Smooth muscle cell (in vitro differentiated cells): ENCODE data around the gene ECHS1. TPM values are rescaled to one million over a fixed set of nuclear protein-coding genes. Genes with fewer than 3 reads are reported as not detected.

Experiments
- DNase-seq: peaks from one replicate; lab custom pipeline; 2025; ENCODE audit not compliant: unreplicated experiment; lab: John Stamatoyannopoulos, UW
- H2AFZ ChIP-seq: fragments of 200-600 bp; sonication (generic); 2 replicates; pipeline ENCODE4 v1.6.0; 2016; ENCODE audit warnings: antibody characterized with exemption, low read depth, mild to moderate bottlenecking
- H3F3A ChIP-seq: fragments of 200-600 bp; sonication (generic); 2 replicates; pipeline ENCODE4 v1.6.0; 2017; ENCODE audit warnings: antibody characterized with exemption, low read depth
- H3K27ac ChIP-seq: fragments of 200-600 bp; sonication (generic); 2 replicates; pipeline ENCODE4 v1.5.1; 2016; ENCODE audit warnings: low read depth, mild to moderate bottlenecking
- H3K27me3 ChIP-seq: fragments of 200-600 bp; sonication (generic); 2 replicates; pipeline ENCODE4 v1.6.1; 2016; ENCODE audit warnings: low read depth, mild to moderate bottlenecking
- H3K36me3 ChIP-seq: fragments of 200-600 bp; sonication (generic); 2 replicates; pipeline ENCODE4 v1.5.1; 2016; ENCODE audit warnings: low read depth
- H3K4me1 ChIP-seq: fragments of 200-600 bp; sonication (generic); 2 replicates; pipeline ENCODE4 v1.5.1; 2016; ENCODE audit warnings: low read depth
- H3K4me2 ChIP-seq: fragments of 200-600 bp; sonication (generic); 2 replicates; pipeline ENCODE4 v1.6.0; 2016; ENCODE audit warnings: mild to moderate bottlenecking
- H3K4me3 ChIP-seq: fragments of 200-600 bp; sonication (generic); 2 replicates; pipeline ENCODE4 v1.5.1; 2016; ENCODE audit warnings: mild to moderate bottlenecking
- H3K79me2 ChIP-seq: fragments of 200-600 bp; sonication (generic); 2 replicates; pipeline ENCODE4 v1.6.0; 2016; ENCODE audit warnings: low read depth, mild to moderate bottlenecking
- H3K9ac ChIP-seq: fragments of 200-600 bp; sonication (generic); 2 replicates; pipeline ENCODE4 v1.6.0; 2016; ENCODE audit warnings: low read depth
- H3K9me3 ChIP-seq: fragments of 200-600 bp; sonication (generic); replicated peaks from 2 replicates; pipeline ENCODE4 v1.5.1; 2016; ENCODE audit warnings: low read depth
- H4K20me1 ChIP-seq: fragments of 200-600 bp; sonication (generic); 2 replicates; pipeline ENCODE4 v1.6.0; 2016; ENCODE audit warnings: low read depth
- CTCF ChIP-seq: fragments of 200-600 bp; sonication (generic); IDR thresholded peaks from 2 replicates; pipeline ENCODE4 v1.5.1; 2017; ENCODE audit warnings: borderline replicate concordance, mild to moderate bottlenecking, antibody characterized with exemption; ENCODE audit not compliant: insufficient read depth, poor library complexity, severe bottlenecking
- WGBS: methylation state at CpG from one replicate; pipeline ENCODE4 v1.1.7; 2016; ENCODE audit warnings: low lambda C conversion rate; 5-methylcytosine and 5-hydroxymethylcytosine counted together
- polyA plus RNA-seq: library from polyadenylated mRNA; unstranded; fragments of >200 nt; fragmentation: Nextera tagmentation; extraction: Ambion mirVana; gene quantifications from 2 replicates; pipeline ENCODE4 v1.2.1, GENCODE V29; 2016
- total RNA-seq: library from RNA; depleted of rRNA; stranded (reverse); fragments of >200 nt; gene quantifications from 2 replicates; pipeline ENCODE4 v1.2.3, GENCODE V29; 2014

Gene ECHS1
- total and polyA plus RNA-seq, 2 experiments from 2014 or later: 63.8 to 112 TPM

GRCh38 chr10:133385214-133385613 lies 12.1 kb upstream of the ECHS1 start:
- Histone ChIP-seq H3K79me2 (no peaks in the 10 kb centered on the region), H4K20me1 (no peaks in the 10 kb centered on the region), H3K27me3 (no peaks in the 10 kb centered on the region), H3F3A (no peaks in the 10 kb centered on the region), H3K4me3 (no peak overlapping the region), H2AFZ (no peak overlapping the region), H3K36me3 (no peaks in the 10 kb centered on the region), H3K4me2 (no peak overlapping the region), H3K9ac (no peak overlapping the region), H3K27ac (no peak overlapping the region), H3K9me3 (no peaks in the 10 kb centered on the region), H3K4me1 (no peaks in the 10 kb centered on the region)
- 100% methylated on average over 2 of the region's 2 CpGs for WGBS
- no peak for TF ChIP-seq CTCF
- no peak for DNase-seq

GRCh38 chr10:133384071-133384470 lies 10.9 kb upstream of the ECHS1 start:
- Histone ChIP-seq H3K9ac (no peak overlapping the region), H3K9me3 (no peaks in the 10 kb centered on the region), H3K79me2 (no peaks in the 10 kb centered on the region), H3K27me3 (no peaks in the 10 kb centered on the region), H3K4me3 (no peak overlapping the region), H2AFZ (no peak overlapping the region), H3K27ac (no peak overlapping the region), H3K36me3 (no peaks in the 10 kb centered on the region), H4K20me1 (no peaks in the 10 kb centered on the region), H3K4me2 (no peak overlapping the region), H3K4me1 (peaks cover 3% of the 10 kb centered on the region), H3F3A (no peaks in the 10 kb centered on the region)
- WGBS: 86% methylated on average over 13 of the region's 13 CpGs
- TF ChIP-seq CTCF: no peak
- no peak for DNase-seq

GRCh38 chr10:133383551-133383950 lies 10.4 kb upstream of the ECHS1 start:
- Histone ChIP-seq H2AFZ (no peak overlapping the region), H3K36me3 (no peaks in the 10 kb centered on the region), H3K4me1 (peaks cover 3% of the 10 kb centered on the region), H3K4me2 (no peak overlapping the region), H3F3A (no peaks in the 10 kb centered on the region), H3K4me3 (no peak overlapping the region), H3K27ac (no peak overlapping the region), H3K79me2 (no peaks in the 10 kb centered on the region), H3K9me3 (no peaks in the 10 kb centered on the region), H3K27me3 (no peaks in the 10 kb centered on the region), H4K20me1 (no peaks in the 10 kb centered on the region), H3K9ac (no peak overlapping the region)
- DNase-seq: no peak
- 87% methylated on average over 4 of the region's 4 CpGs for WGBS
- no peak for TF ChIP-seq CTCF

GRCh38 chr10:133381036-133381435 lies 7.9 kb upstream of the ECHS1 start:
- 96% methylated on average over 8 of the region's 8 CpGs for WGBS
- Histone ChIP-seq H3K9ac (no peak overlapping the region), H3K79me2 (no peaks in the 10 kb centered on the region), H3K9me3 (no peaks in the 10 kb centered on the region), H3K36me3 (no peaks in the 10 kb centered on the region), H3K27me3 (no peaks in the 10 kb centered on the region), H3F3A (no peaks in the 10 kb centered on the region), H2AFZ (no peak overlapping the region), H4K20me1 (no peaks in the 10 kb centered on the region), H3K4me2 (no peak overlapping the region), H3K4me1 (peaks cover 3% of the 10 kb centered on the region), H3K4me3 (no peak overlapping the region), H3K27ac (no peak overlapping the region)
- no peak for DNase-seq
- no peak for TF ChIP-seq CTCF
